Endothelial cell of umbilical vein (primary cell): ENCODE results near the gene ZNF595. TPM values are rescaled to one million over a fixed set of nuclear protein-coding genes. Genes with fewer than 3 reads are reported as not detected.
"Not testable (repeated sequence)": the region's sequence is repeated elsewhere in the genome, so short reads cannot be mapped to it uniquely, and the experiment has no call there.

ENCODE experiments used
- BruUV-seq: library from RNA; stranded (reverse); fragments of 400-500 nt; replicated peaks from 2 replicates; lab custom pipeline; 2021; lab: Mats Ljungman, UMichigan
- CTCF ChIA-PET: fragments of 300-600, 350-600 bp; sonication (Branson Sonifier 250); formaldehyde crosslinking; loops from one replicate; lab custom pipeline; 2021; ENCODE audit warnings: antibody characterized with exemption, inconsistent platforms; lab: Charles Lee
- POLR2A ChIA-PET: fragments of 300-600, 350-600 bp; sonication (Branson Sonifier 250); formaldehyde crosslinking; loops from one replicate; lab custom pipeline; 2021; ENCODE audit warnings: antibody characterized with exemption, inconsistent platforms; lab: Charles Lee
- DNase-seq: peaks from one replicate; pipeline ENCODE4 v3.0.0-alpha.2; 2011; ENCODE audit warnings: low read depth, low spot score
- FAIRE-seq: peaks from 2 replicates; lab custom pipeline; 2011; peaks lifted over from hg19 to GRCh38; lab: Jason Lieb, UNC
- H2AFZ ChIP-seq: 2 replicates; pipeline ENCODE4 v1.6.0; 2012; ENCODE audit warnings: low read depth, low read length, control low read depth, inconsistent platforms
- H3K27ac ChIP-seq: 2 replicates; pipeline ENCODE4 v1.5.1; 2011; ENCODE audit warnings: low read depth, mild to moderate bottlenecking, control low read depth, low read length, moderate library complexity; ENCODE audit not compliant: insufficient read depth
- H3K27me3 ChIP-seq, 2 experiments: 2 replicates each; pipeline versions ENCODE4 v1.6.0 to v1.6.1; 2011; ENCODE audit warnings: low read length in 2 of 2, mixed read lengths in 1 of 2; ENCODE audit not compliant: control insufficient read depth in 2 of 2, insufficient read depth in 2 of 2
- H3K36me3 ChIP-seq, 2 experiments: 2 replicates in 1 of 2; 3 replicates in 1 of 2; pipeline ENCODE4 v1.5.1; 2011; ENCODE audit warnings: low read length in 2 of 2, mild to moderate bottlenecking in 1 of 2, moderate library complexity in 1 of 2; ENCODE audit not compliant: control insufficient read depth in 2 of 2, insufficient read depth in 2 of 2; ENCODE audit errors: extremely low read depth in 1 of 2
- H3K4me1 ChIP-seq: 3 replicates; pipeline ENCODE4 v1.5.1; 2011; ENCODE audit warnings: mild to moderate bottlenecking, low read length; ENCODE audit not compliant: control insufficient read depth, insufficient read depth; ENCODE audit errors: extremely low read depth
- H3K4me2 ChIP-seq: 2 replicates; pipeline ENCODE4 v1.6.1; 2011; ENCODE audit warnings: low read length, control low read depth, mixed read lengths; ENCODE audit not compliant: insufficient read depth
- H3K4me3 ChIP-seq, 3 experiments: fragments of 200-600 bp in 1 of 3; sonication (generic), shearing (Covaris generic) in 1 of 3; replicated peaks in 1 of 3; 2 replicates each; pipeline ENCODE4 v1.5.1; 2011 to 2016; ENCODE audit warnings: control low read depth in 3 of 3, low read length in 3 of 3, mild to moderate bottlenecking in 2 of 3, inconsistent platforms in 1 of 3, low read depth in 1 of 3, moderate library complexity in 1 of 3; ENCODE audit not compliant: insufficient read depth in 1 of 3
- H3K79me2 ChIP-seq: 2 replicates; pipeline ENCODE4 v1.6.0; 2012; ENCODE audit warnings: low read length, inconsistent platforms; ENCODE audit not compliant: control insufficient read depth, insufficient read depth
- H3K9ac ChIP-seq: replicated peaks from 2 replicates; pipeline ENCODE3; 2011; ENCODE audit warnings: low read length, control low read depth; ENCODE audit not compliant: insufficient read depth; ENCODE audit errors: extremely low read depth
- H3K9me1 ChIP-seq: replicated peaks from 3 replicates; pipeline ENCODE4 v1.6.0; 2011; ENCODE audit warnings: mild to moderate bottlenecking, low read length; ENCODE audit not compliant: control insufficient read depth, insufficient read depth; ENCODE audit errors: extremely low read depth
- H3K9me3 ChIP-seq: replicated peaks from 2 replicates; pipeline ENCODE4 v1.5.1; 2012; ENCODE audit warnings: low read length, inconsistent platforms; ENCODE audit not compliant: control insufficient read depth, insufficient read depth
- H4K20me1 ChIP-seq: replicated peaks from 2 replicates; pipeline ENCODE3; 2011; ENCODE audit warnings: mild to moderate bottlenecking, low read length; ENCODE audit not compliant: control insufficient read depth, insufficient read depth; ENCODE audit errors: extremely low read depth
- dilution Hi-C: fragments of 300-500 bp; cut with MboI; formaldehyde crosslinking; loops from one replicate; pipeline ENCODE4 v1.15.0; 2019; ENCODE audit warnings: low sequenced_read_pairs; ENCODE audit not compliant: extremely low pct_ligation_motif_present
- intact Hi-C: fragments of 100-400 bp; cut with micrococcal nuclease; formaldehyde crosslinking; loops from one replicate; pipeline ENCODE4 v1.10.0; 2022
- polyA plus RNA-seq, 4 experiments: library from polyadenylated mRNA; depleted of rRNA in 3 of 4; stranded (reverse) in 3 of 4; unstranded in 1 of 4; fragments of >200 nt; gene quantifications; 2 replicates each; pipeline versions ENCODE4 v1.2.1 to v1.2.3, GENCODE V29; 2011 to 2012; ENCODE audit warnings: missing spikeins in 1 of 4
- total RNA-seq: library from RNA; stranded (reverse); gene quantifications from 2 replicates; pipeline ENCODE4 v1.2.3, GENCODE V29; 2021

ZNF595 gene
- total and polyA plus RNA-seq, 2 donors (not counting 3 experiments of a cell fraction or from before 2014, with no cell fraction given), result 1.8 to 11.1 TPM

GRCh38 chr4:51253-51652, 1.9 kb upstream of the ZNF595 start:
- POLR2A ChIA-PET, intact Hi-C loops: not testable (repeated sequence)

GRCh38 chr4:51655-52277, 1.4 kb upstream of the ZNF595 start:
- POLR2A ChIA-PET, result not testable (repeated sequence)

More at GRCh38 chr4:51253-51652, 1.9 kb upstream of the ZNF595 start:
- H3K27me3 ChIP-seq, H3K4me1 ChIP-seq, H3K9ac ChIP-seq, H4K20me1 ChIP-seq, H3K4me3 ChIP-seq, H3K9me3 ChIP-seq, dilution Hi-C loops, H3K27ac ChIP-seq, BruUV-seq, H3K9me1 ChIP-seq, H3K79me2 ChIP-seq, CTCF ChIA-PET, H2AFZ ChIP-seq, FAIRE-seq, H3K36me3 ChIP-seq, H3K4me2 ChIP-seq, DNase-seq: not testable (repeated sequence)

GRCh38 chr4:53521-53920, 400 bp downstream of the ZNF595 start:
- H4K20me1 ChIP-seq, dilution Hi-C loops, BruUV-seq, H3K4me2 ChIP-seq, FAIRE-seq, H3K27me3 ChIP-seq, intact Hi-C loops, H3K4me3 ChIP-seq, H3K79me2 ChIP-seq, H3K9ac ChIP-seq, H3K36me3 ChIP-seq, H2AFZ ChIP-seq, H3K27ac ChIP-seq, POLR2A ChIA-PET, DNase-seq, H3K9me1 ChIP-seq, H3K9me3 ChIP-seq, H3K4me1 ChIP-seq, CTCF ChIA-PET: not testable (repeated sequence)

More at GRCh38 chr4:51655-52277, 1.4 kb upstream of the ZNF595 start:
- H2AFZ ChIP-seq, H3K27ac ChIP-seq, DNase-seq, H3K36me3 ChIP-seq, H3K79me2 ChIP-seq, CTCF ChIA-PET, H3K4me2 ChIP-seq, FAIRE-seq, intact Hi-C loops, H3K9me3 ChIP-seq, H3K9me1 ChIP-seq, H3K9ac ChIP-seq, H3K4me1 ChIP-seq, H3K27me3 ChIP-seq, H3K4me3 ChIP-seq, H4K20me1 ChIP-seq, BruUV-seq, dilution Hi-C loops: not testable (repeated sequence)

- H3K4me3 ChIP-seq, intact Hi-C loops: not testable (repeated sequence)
Observed at GRCh38 chr4:64733-65132, 11.6 kb downstream of the ZNF595 start.

More at GRCh38 chr4:64733-65132, 11.6 kb downstream of the ZNF595 start:
- POLR2A ChIA-PET, DNase-seq, FAIRE-seq, H4K20me1 ChIP-seq, H3K27ac ChIP-seq, H3K9ac ChIP-seq, dilution Hi-C loops, CTCF ChIA-PET, BruUV-seq, H3K36me3 ChIP-seq, H2AFZ ChIP-seq, H3K4me2 ChIP-seq, H3K4me1 ChIP-seq, H3K9me1 ChIP-seq, H3K79me2 ChIP-seq, H3K9me3 ChIP-seq, H3K27me3 ChIP-seq: not testable (repeated sequence)
